SU-DHL-6 (cell line): ENCODE data around the gene BOD1L1.

Experiments
- H2AFZ ChIP-seq: fragments of 200-600 bp; sonication (generic); 2 replicates; pipeline ENCODE4 v1.6.1; 2014; ENCODE audit warnings: low read depth, mild to moderate bottlenecking, moderate library complexity, mixed read lengths, antibody characterized with exemption, low read length; ENCODE audit not compliant: severe bottlenecking
- H3F3A ChIP-seq: fragments of 200-600 bp; shearing (Covaris generic); 2 replicates; pipeline ENCODE4 v1.6.0; 2016; ENCODE audit warnings: antibody characterized with exemption, mild to moderate bottlenecking; ENCODE audit not compliant: insufficient read depth
- H3K27ac ChIP-seq: fragments of 200-600 bp; sonication (generic); 2 replicates; pipeline ENCODE4 v1.5.1; 2016; ENCODE audit warnings: low read depth, mild to moderate bottlenecking, low read length, moderate library complexity, mixed read lengths
- H3K27me3 ChIP-seq: fragments of 200-600 bp; sonication (generic), shearing (Covaris generic); 2 replicates; pipeline ENCODE4 v1.6.0; 2014; ENCODE audit warnings: mild to moderate bottlenecking, low read length
- H3K36me3 ChIP-seq: fragments of 200-600 bp; sonication (generic); 2 replicates; pipeline ENCODE4 v1.6.1; 2014; ENCODE audit warnings: mild to moderate bottlenecking, low read length, mixed read lengths
- H3K4me2 ChIP-seq: fragments of 300-600, 200-600 bp; shearing (Covaris generic), sonication (generic); 2 replicates; pipeline ENCODE4 v1.6.0; 2014; ENCODE audit warnings: low read length, low read depth, mild to moderate bottlenecking; ENCODE audit not compliant: poor library complexity, severe bottlenecking
- H3K4me3 ChIP-seq: fragments of 200-600 bp; sonication (generic); 2 replicates; pipeline ENCODE4 v1.5.1; 2014; ENCODE audit warnings: antibody characterized with exemption, low read length, mild to moderate bottlenecking, mixed read lengths; ENCODE audit not compliant: insufficient read depth, poor library complexity, severe bottlenecking
- H3K79me2 ChIP-seq: fragments of 200-600 bp; sonication (generic); 2 replicates; pipeline ENCODE4 v1.6.1; 2014; ENCODE audit warnings: mild to moderate bottlenecking, low read length, moderate library complexity; ENCODE audit not compliant: insufficient read depth
- H3K9ac ChIP-seq: fragments of 200-600 bp; sonication (generic); 2 replicates; pipeline ENCODE4 v1.7.0; 2014; ENCODE audit warnings: mild to moderate bottlenecking, low read length
- H3K9me2 ChIP-seq: fragments of 200-600 bp; sonication (generic); replicated peaks from 2 replicates; pipeline ENCODE4 v1.6.1; 2014; ENCODE audit warnings: low read length; ENCODE audit not compliant: insufficient read depth
- H3K9me3 ChIP-seq: fragments of 200-600 bp; sonication (generic); 2 replicates; pipeline ENCODE4 v1.6.1; 2014; ENCODE audit warnings: low read length, mixed read lengths; ENCODE audit not compliant: insufficient read depth
- H4K20me1 ChIP-seq: fragments of 200-600 bp; sonication (generic); 2 replicates; pipeline ENCODE4 v1.6.1; 2014; ENCODE audit warnings: low read depth, mild to moderate bottlenecking, antibody characterized with exemption, low read length, moderate library complexity, mixed read lengths
- CTCF ChIP-seq: fragments of 200-600 bp; sonication (generic); IDR thresholded peaks from one replicate; pipeline ENCODE4 v1.5.1; 2017; ENCODE audit warnings: antibody characterized with exemption, mild to moderate bottlenecking, low read length, moderate library complexity; ENCODE audit not compliant: insufficient read depth, poor library complexity, severe bottlenecking
- EZH2phosphoT487 ChIP-seq: fragments of 200-600 bp; sonication (generic), shearing (Covaris generic); conservative IDR thresholded peaks from 2 replicates; pipeline ENCODE4 v1.6.1; 2018; ENCODE audit warnings: mild to moderate bottlenecking, antibody characterized with exemption, low read length, moderate library complexity, mixed read lengths

Gene BOD1L1

GRCh38 chr4:13542577-13543031 lies 84.9 kb downstream of the BOD1L1 start:
- no peaks in the 10 kb centered on the region for H3K27me3 ChIP-seq
- no peak overlapping the region for H2AFZ ChIP-seq
- H3K36me3 ChIP-seq = no peaks in the 10 kb centered on the region
- H3K4me3 ChIP-seq = no peak overlapping the region
- no peaks in the 10 kb centered on the region for H3K79me2 ChIP-seq
- no peak overlapping the region for H3K4me2 ChIP-seq
- no peaks in the 10 kb centered on the region for H3K9me2 ChIP-seq
- H3K9ac ChIP-seq = no peak overlapping the region
- TF ChIP-seq CTCF (no peak), EZH2phosphoT487 (no peak)
- H3K27ac ChIP-seq = no peak overlapping the region
- no peaks in the 10 kb centered on the region for H3K9me3 ChIP-seq
- no peaks in the 10 kb centered on the region for H4K20me1 ChIP-seq
- no peaks in the 10 kb centered on the region for H3F3A ChIP-seq

- TF ChIP-seq CTCF (no peak), EZH2phosphoT487 (no peak)
- Histone ChIP-seq H4K20me1 (no peaks in the 10 kb centered on the region), H3K4me2 (no peak overlapping the region), H3K9me3 (no peaks in the 10 kb centered on the region), H3K9ac (no peak overlapping the region), H2AFZ (no peak overlapping the region), H3K9me2 (no peaks in the 10 kb centered on the region), H3K79me2 (no peaks in the 10 kb centered on the region), H3K4me3 (no peak overlapping the region), H3K36me3 (no peaks in the 10 kb centered on the region), H3K27me3 (no peaks in the 10 kb centered on the region), H3K27ac (no peak overlapping the region), H3F3A (no peaks in the 10 kb centered on the region)
Measured at GRCh38 chr4:13541720-13542576, 85.6 kb downstream of the BOD1L1 start.

- Histone ChIP-seq H3K9ac (no peak overlapping the region), H3K9me3 (no peaks in the 10 kb centered on the region), H2AFZ (no peak overlapping the region), H3K27ac (no peak overlapping the region), H3F3A (no peaks in the 10 kb centered on the region), H3K4me2 (no peak overlapping the region), H4K20me1 (no peaks in the 10 kb centered on the region), H3K79me2 (no peaks in the 10 kb centered on the region), H3K9me2 (no peaks in the 10 kb centered on the region), H3K4me3 (no peak overlapping the region), H3K27me3 (no peaks in the 10 kb centered on the region), H3K36me3 (no peaks in the 10 kb centered on the region)
- no peak for TF ChIP-seq CTCF
- TF ChIP-seq EZH2phosphoT487 = no peak
Measured at GRCh38 chr4:13541176-13541604, 86.3 kb downstream of the BOD1L1 start.
